ENCODE data around the gene KLHDC7B. TPM values are rescaled to one million over a fixed set of nuclear protein-coding genes. Genes with fewer than 3 reads are reported as not detected.

The KLHDC7B gene
- total RNA-seq, 1 experiment from 2014 or later = 1.6 TPM

DNA sequence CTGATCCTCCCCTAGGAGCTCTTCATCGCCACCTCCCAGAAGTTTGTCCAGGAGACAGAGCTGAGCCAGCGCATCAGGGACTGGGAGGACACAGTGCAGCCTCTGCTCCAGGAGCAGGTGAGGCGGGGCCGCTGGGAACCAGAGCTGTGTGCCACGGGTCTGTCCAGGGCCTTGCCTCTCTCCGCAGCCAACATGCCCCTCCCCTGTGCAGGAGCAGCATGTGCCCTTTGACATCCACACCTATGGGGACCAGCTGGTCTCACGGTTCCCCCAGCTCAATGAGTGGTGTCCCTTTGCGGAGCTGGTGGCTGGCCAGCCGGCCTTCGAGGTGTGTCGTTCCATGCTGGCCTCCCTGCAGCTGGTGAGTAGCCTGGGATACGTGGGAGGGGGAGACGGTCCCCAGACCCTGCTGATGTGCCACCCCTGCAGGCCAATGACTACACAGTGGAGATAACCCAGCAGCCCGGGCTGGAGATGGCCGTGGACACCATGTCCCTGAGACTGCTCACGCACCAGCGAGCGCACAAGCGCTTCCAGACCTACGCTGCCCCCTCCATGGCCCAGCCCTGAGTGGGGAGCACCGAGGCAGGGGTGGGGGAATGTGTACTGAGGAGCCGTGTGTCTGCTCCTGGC is 22.8 kb upstream of the KLHDC7B start:
- peaks cover 57% of the 10 kb centered on the region for H3K36me3 ChIP-seq (ENCODE audit: insufficient read depth, low read length, poor library complexity, severe bottlenecking)
- intact Hi-C loops (cut with micrococcal nuclease; ENCODE audit: unreplicated experiment) = no loop called here
- ChIA-PET POLR2A (ENCODE audit: low non-redundant PET) (no interaction called here), CTCF (no interaction called here)
- H3K4me3 ChIP-seq (ENCODE audit: low read depth, low read length, poor library complexity, severe bottlenecking) = no peak overlapping the region
- BruUV-seq (replicated peaks) = TSS peak; percentile 20
- H3K27ac ChIP-seq (ENCODE audit: low read depth, low read length, poor library complexity, severe bottlenecking) = no peak overlapping the region
- TF ChIP-seq, protein P1, sequence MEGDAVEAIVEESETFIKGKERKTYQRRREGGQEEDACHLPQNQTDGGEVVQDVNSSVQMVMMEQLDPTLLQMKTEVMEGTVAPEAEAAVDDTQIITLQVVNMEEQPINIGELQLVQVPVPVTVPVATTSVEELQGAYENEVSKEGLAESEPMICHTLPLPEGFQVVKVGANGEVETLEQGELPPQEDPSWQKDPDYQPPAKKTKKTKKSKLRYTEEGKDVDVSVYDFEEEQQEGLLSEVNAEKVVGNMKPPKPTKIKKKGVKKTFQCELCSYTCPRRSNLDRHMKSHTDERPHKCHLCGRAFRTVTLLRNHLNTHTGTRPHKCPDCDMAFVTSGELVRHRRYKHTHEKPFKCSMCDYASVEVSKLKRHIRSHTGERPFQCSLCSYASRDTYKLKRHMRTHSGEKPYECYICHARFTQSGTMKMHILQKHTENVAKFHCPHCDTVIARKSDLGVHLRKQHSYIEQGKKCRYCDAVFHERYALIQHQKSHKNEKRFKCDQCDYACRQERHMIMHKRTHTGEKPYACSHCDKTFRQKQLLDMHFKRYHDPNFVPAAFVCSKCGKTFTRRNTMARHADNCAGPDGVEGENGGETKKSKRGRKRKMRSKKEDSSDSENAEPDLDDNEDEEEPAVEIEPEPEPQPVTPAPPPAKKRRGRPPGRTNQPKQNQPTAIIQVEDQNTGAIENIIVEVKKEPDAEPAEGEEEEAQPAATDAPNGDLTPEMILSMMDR (conservative IDR thresholded peaks at IDR 0.05; ENCODE audit: low read depth, low read length) = no peak
- no peak for TF ChIP-seq EZH2 (IDR thresholded peaks at IDR 0.05; ENCODE audit: borderline replicate concordance, low read depth, low read length, poor library complexity, severe bottlenecking)
- H3K27me3 ChIP-seq (replicated peaks; ENCODE audit: insufficient read depth, low read depth, low read length, poor library complexity) = no peaks in the 10 kb centered on the region
- DNase-seq (ENCODE audit: low spot score) = no peak
- peaks cover 14% of the 10 kb centered on the region for H3K4me1 ChIP-seq (ENCODE audit: insufficient read depth, low read length, poor library complexity, severe bottlenecking)
- no peaks in the 10 kb centered on the region for H3K9me3 ChIP-seq (ENCODE audit: low read depth, low read length, poor library complexity, severe bottlenecking)

- Histone ChIP-seq H3K4me1 (ENCODE audit: insufficient read depth, low read length, poor library complexity, severe bottlenecking) (peaks cover 14% of the 10 kb centered on the region), H3K4me3 (ENCODE audit: low read depth, low read length, poor library complexity, severe bottlenecking) (no peak overlapping the region), H3K27me3 (replicated peaks; ENCODE audit: insufficient read depth, low read depth, low read length, poor library complexity) (no peaks in the 10 kb centered on the region), H3K9me3 (ENCODE audit: low read depth, low read length, poor library complexity, severe bottlenecking) (no peaks in the 10 kb centered on the region), H3K27ac (ENCODE audit: low read depth, low read length, poor library complexity, severe bottlenecking) (no peak overlapping the region), H3K36me3 (ENCODE audit: insufficient read depth, low read length, poor library complexity, severe bottlenecking) (peaks cover 53% of the 10 kb centered on the region)
- no peak for DNase-seq (ENCODE audit: low spot score)
- TF ChIP-seq, protein P1 (conservative IDR thresholded peaks at IDR 0.05; ENCODE audit: low read depth, low read length) = no peak
- BruUV-seq (replicated peaks) = no TSS peak
- intact Hi-C loops (cut with micrococcal nuclease; ENCODE audit: unreplicated experiment) = no loop called here
- CTCF ChIA-PET = no interaction called here
- POLR2A ChIA-PET (ENCODE audit: low non-redundant PET) = no interaction called here
Measured at GRCh38 chr22:50523458-50523805, 22.3 kb upstream of the KLHDC7B start.

DNA sequence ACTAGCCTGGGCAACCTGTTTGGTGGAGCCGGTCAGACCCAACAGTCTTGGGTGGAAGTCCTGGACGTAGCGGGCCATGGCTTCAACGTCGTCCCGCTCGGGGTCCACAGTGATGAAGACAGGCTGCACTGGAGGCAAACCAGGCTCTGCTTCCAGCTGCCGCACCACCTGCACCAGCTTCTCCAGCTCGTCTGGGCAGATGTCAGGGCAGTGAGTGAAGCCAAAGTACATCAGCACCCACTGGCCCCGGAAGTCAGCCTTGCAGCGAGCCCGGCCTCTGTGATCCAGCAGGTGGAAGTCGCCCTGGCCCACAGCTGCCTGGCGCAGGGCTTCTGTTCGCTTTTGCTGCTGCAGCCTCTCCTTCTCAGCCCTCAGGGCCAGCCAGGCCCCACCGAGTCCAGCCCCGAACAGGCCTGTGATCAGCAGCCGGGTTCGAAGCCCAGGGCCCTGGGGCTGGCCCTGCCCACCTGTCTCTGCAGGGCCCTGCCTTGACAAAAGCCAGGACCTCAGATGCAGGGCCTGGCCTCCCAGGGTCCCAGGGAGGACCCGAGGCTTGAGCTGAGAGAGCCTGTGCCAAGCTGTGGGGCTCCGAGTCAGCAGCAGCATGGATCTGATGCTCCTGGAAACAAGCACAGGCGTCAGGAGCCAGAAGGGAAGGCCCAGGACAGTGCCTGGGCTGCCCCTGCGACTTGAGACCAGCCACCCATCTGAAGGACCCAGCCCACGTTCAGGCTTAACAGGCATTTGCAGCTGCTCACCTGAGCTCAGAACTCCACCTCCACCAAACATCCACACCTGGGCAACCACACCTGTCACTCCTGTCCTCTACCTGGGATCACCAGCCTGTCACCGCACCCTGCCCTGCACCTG is 21.7 kb upstream of the KLHDC7B start:
- no TSS peak for BruUV-seq (replicated peaks)

More for the DNA sequence above, 21.7 kb upstream of the KLHDC7B start:
- CTCF ChIA-PET = interaction anchor here (2.2 kb wide), 1 partner anchor 15 kb away, joined by 19 read pairs; no protein-coding TSS in a partner anchor
- DNase-seq (ENCODE audit: low spot score) = no peak
- Histone ChIP-seq H3K27me3 (replicated peaks; ENCODE audit: insufficient read depth, low read depth, low read length, poor library complexity) (no peaks in the 10 kb centered on the region), H3K27ac (ENCODE audit: low read depth, low read length, poor library complexity, severe bottlenecking) (peak overlapping the region; percentile 90), H3K4me1 (ENCODE audit: insufficient read depth, low read length, poor library complexity, severe bottlenecking) (peaks cover 14% of the 10 kb centered on the region), H3K9me3 (ENCODE audit: low read depth, low read length, poor library complexity, severe bottlenecking) (no peaks in the 10 kb centered on the region), H3K36me3 (ENCODE audit: insufficient read depth, low read length, poor library complexity, severe bottlenecking) (peaks cover 47% of the 10 kb centered on the region), H3K4me3 (ENCODE audit: low read depth, low read length, poor library complexity, severe bottlenecking) (peak overlapping the region; percentile 65)
- POLR2A ChIA-PET (ENCODE audit: low non-redundant PET) = no interaction called here
- intact Hi-C loops (cut with micrococcal nuclease; ENCODE audit: unreplicated experiment) = no loop called here
- TF ChIP-seq, protein P1 (conservative IDR thresholded peaks at IDR 0.05; ENCODE audit: low read depth, low read length) = no peak
- no peak for TF ChIP-seq EZH2 (IDR thresholded peaks at IDR 0.05; ENCODE audit: borderline replicate concordance, low read depth, low read length, poor library complexity, severe bottlenecking)

Measured in A673 (cell line).